HG02870 (cell line): Measurements from ENCODE around the gene PTPRT.

Source experiments
- ATAC-seq: cut with Tn5 transposase; IDR thresholded peaks from one replicate; pipeline ENCODE4 v1.9.1; 2021; ENCODE audit warnings: mild to moderate bottlenecking, moderate library complexity; ENCODE audit not compliant: unreplicated experiment

Gene PTPRT

GRCh38 chr20:42493001-42493400, 696.7 kb downstream of the PTPRT start:
- no peak for ATAC-seq

- no peak for ATAC-seq
These were observed 697.4 kb downstream of the PTPRT start for GRCh38 chr20:42492290-42492689.

- ATAC-seq, result no peak
These were observed 704.1 kb downstream of the PTPRT start for GRCh38 chr20:42485556-42485955.

- no peak for ATAC-seq
These were observed 704.8 kb downstream of the PTPRT start for GRCh38 chr20:42484790-42485375.

- ATAC-seq, result no peak
These were observed 705.4 kb downstream of the PTPRT start for GRCh38 chr20:42484335-42484734.

- ATAC-seq, result no peak
These were observed 705.9 kb downstream of the PTPRT start for GRCh38 chr20:42483730-42484303.

- ATAC-seq, result no peak
These were observed 706.9 kb downstream of the PTPRT start for GRCh38 chr20:42482808-42483207.

- no peak for ATAC-seq
These were observed 713.9 kb downstream of the PTPRT start for GRCh38 chr20:42475773-42476172.

- ATAC-seq, result no peak
These were observed 715.1 kb downstream of the PTPRT start for GRCh38 chr20:42474646-42475045.

- ATAC-seq, result no peak
These were observed 717.5 kb downstream of the PTPRT start for GRCh38 chr20:42472198-42472597.

- ATAC-seq, result no peak
These were observed 727.6 kb downstream of the PTPRT start for GRCh38 chr20:42461965-42462593.

GRCh38 chr20:42461291-42461690, 728.4 kb downstream of the PTPRT start:
- ATAC-seq, result no peak

GRCh38 chr20:42447270-42447669, 742.4 kb downstream of the PTPRT start:
- ATAC-seq, result no peak

GRCh38 chr20:42444799-42445198, 744.9 kb downstream of the PTPRT start:
- no peak for ATAC-seq

- ATAC-seq, result no peak
These were observed 746.5 kb downstream of the PTPRT start for GRCh38 chr20:42443200-42443599.

- ATAC-seq, result no peak
These were observed 747.0 kb downstream of the PTPRT start for GRCh38 chr20:42442716-42443115.

- ATAC-seq, result no peak
These were observed 747.8 kb downstream of the PTPRT start for GRCh38 chr20:42441864-42442331.

GRCh38 chr20:42441196-42441863, 748.4 kb downstream of the PTPRT start:
- ATAC-seq, result no peak

GRCh38 chr20:42435230-42435629, 754.5 kb downstream of the PTPRT start:
- peak; percentile 99 for ATAC-seq

- no peak for ATAC-seq
These were observed 757.0 kb downstream of the PTPRT start for GRCh38 chr20:42432496-42433334.

- no peak for ATAC-seq
These were observed 759.1 kb downstream of the PTPRT start for GRCh38 chr20:42430598-42430997.
